ENCODE measurements around the gene WNT3A.

GRCh38 chr1:228018961-228019721, 12.3 kb downstream of the WNT3A start:
- TF ChIP-seq COPS2 (conservative IDR thresholded peaks at IDR 0.05): no peak
- TF ChIP-seq SIN3A (IDR thresholded peaks at IDR 0.05; ENCODE audit: borderline replicate concordance in 2 of 2, control insufficient read depth in 1 of 2, low read depth in 2 of 2, low read length in 2 of 2): no peak
- TF ChIP-seq EP300 (IDR thresholded peaks at IDR 0.05; ENCODE audit: low read length): no peak
- TF ChIP-seq MITF (IDR thresholded peaks at IDR 0.05): no peak
- no peak for TF ChIP-seq ZNF445 (CRISPR knock-in tag; IDR thresholded peaks at IDR 0.05; ENCODE audit: low read depth)
- TF ChIP-seq ZNF124 (CRISPR knock-in tag; IDR thresholded peaks at IDR 0.05): no peak
- TF ChIP-seq FOS (IDR thresholded peaks at IDR 0.05; ENCODE audit: extremely low read depth, insufficient read length): no peak
- TF ChIP-seq KAT7 (CRISPR knock-in tag; IDR thresholded peaks at IDR 0.05; ENCODE audit: borderline replicate concordance): no peak
- no peak for TF ChIP-seq MTA2 (IDR thresholded peaks at IDR 0.05; ENCODE audit: low read depth)
- no peak for TF ChIP-seq RCOR1 (IDR thresholded peaks at IDR 0.05; ENCODE audit: borderline replicate concordance in 1 of 2, low read depth in 2 of 2, low read length in 2 of 2)
